BE2C (cell line): ENCODE results near the gene LPIN3.

Experiments
- DNase-seq: peaks from one replicate; pipeline ENCODE4 v3.0.0-alpha.2; 2020
- H3K27me3 ChIP-seq: fragments of 250-450 bp; sonication (Bioruptor Pico); 2 replicates; pipeline ENCODE4 v1.5.1; 2020; ENCODE audit warnings: mild to moderate bottlenecking
- H3K36me3 ChIP-seq: fragments of 250-450 bp; sonication (Bioruptor Pico); 2 replicates; pipeline ENCODE4 v1.5.1; 2020; ENCODE audit warnings: mild to moderate bottlenecking
- H3K4me1 ChIP-seq: fragments of 250-450 bp; sonication (Bioruptor Pico); 2 replicates; pipeline ENCODE4 v1.5.1; 2020
- H3K4me3 ChIP-seq: 2 replicates; pipeline ENCODE4 v1.5.1; 2011; ENCODE audit warnings: low read depth, low read length
- H3K9me3 ChIP-seq: fragments of 250-450 bp; sonication (Bioruptor Pico); 2 replicates; pipeline ENCODE4 v1.5.1; 2020
- TF ChIP-seq, protein P1 (sequence below): IDR thresholded peaks from 2 replicates; pipeline ENCODE4 v1.5.1; 2012; ENCODE audit warnings: mild to moderate bottlenecking, low read depth, low read length

Gene LPIN3

DNA sequence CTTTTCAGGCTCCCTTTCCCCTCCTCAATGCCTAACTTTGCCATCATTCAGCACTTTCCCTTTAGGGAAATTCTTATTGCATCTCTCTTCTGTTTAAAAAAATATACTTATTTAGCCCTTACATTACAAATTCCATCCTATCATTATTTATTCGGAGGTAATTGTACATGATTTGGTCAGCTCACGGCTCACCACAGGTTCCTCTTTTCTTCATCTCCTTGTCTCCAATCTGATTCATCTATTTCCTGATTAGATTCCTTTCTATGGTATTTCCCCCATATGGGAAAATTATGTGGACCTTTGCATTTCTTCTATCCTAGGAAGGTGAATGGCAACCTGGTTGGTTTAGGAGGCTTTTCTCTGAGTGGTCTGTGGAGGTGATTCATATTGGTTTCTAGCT lies 38.9 kb downstream of the LPIN3 start:
- H3K36me3 ChIP-seq, result no peaks in the 10 kb centered on the region
- DNase-seq, result no peak
- TF ChIP-seq, protein P1, sequence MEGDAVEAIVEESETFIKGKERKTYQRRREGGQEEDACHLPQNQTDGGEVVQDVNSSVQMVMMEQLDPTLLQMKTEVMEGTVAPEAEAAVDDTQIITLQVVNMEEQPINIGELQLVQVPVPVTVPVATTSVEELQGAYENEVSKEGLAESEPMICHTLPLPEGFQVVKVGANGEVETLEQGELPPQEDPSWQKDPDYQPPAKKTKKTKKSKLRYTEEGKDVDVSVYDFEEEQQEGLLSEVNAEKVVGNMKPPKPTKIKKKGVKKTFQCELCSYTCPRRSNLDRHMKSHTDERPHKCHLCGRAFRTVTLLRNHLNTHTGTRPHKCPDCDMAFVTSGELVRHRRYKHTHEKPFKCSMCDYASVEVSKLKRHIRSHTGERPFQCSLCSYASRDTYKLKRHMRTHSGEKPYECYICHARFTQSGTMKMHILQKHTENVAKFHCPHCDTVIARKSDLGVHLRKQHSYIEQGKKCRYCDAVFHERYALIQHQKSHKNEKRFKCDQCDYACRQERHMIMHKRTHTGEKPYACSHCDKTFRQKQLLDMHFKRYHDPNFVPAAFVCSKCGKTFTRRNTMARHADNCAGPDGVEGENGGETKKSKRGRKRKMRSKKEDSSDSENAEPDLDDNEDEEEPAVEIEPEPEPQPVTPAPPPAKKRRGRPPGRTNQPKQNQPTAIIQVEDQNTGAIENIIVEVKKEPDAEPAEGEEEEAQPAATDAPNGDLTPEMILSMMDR, result no peak
- H3K27me3 ChIP-seq, result no peaks in the 10 kb centered on the region
- no peak overlapping the region for H3K4me3 ChIP-seq
- H3K9me3 ChIP-seq, result no peaks in the 10 kb centered on the region
- peaks cover 2% of the 10 kb centered on the region for H3K4me1 ChIP-seq

DNA sequence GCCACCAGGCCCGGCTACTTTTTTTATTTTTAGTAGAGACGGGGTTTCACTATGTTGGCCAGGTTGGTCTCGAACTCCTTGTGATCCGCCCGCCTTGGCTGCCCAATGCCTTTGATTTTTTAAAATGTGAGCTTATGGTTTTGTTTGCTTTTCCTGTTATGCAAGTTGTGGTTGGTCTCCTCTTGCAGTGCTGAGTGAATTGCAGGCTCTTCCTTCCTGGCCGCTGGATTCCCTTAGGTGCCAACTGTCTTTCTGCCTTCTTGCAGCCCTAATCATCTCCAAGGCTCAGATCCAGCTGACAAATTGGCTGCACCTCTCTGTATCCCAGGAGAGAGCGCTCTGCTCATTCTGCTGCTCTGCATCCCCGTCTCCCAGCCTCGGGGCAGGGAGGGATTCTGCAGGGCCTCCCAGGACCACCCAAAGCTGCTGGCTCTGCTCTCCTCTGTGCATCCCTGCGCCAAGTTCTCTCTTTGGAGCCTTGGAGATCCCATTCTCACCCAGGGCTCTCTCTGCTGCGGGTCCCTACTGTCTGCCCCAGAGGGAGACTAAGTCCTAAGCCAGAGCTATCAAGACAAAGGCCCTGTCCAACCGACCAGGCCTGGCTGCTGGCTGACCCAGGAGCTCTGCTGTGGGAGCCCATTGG lies 40.1 kb downstream of the LPIN3 start:
- Histone ChIP-seq H3K36me3 (no peaks in the 10 kb centered on the region), H3K4me3 (no peak overlapping the region), H3K27me3 (no peaks in the 10 kb centered on the region), H3K9me3 (no peaks in the 10 kb centered on the region), H3K4me1 (no peaks in the 10 kb centered on the region; the same call in 1 of the 2 replicates)
- TF ChIP-seq, protein P1, result no peak
- no peak for DNase-seq

- H3K4me1 ChIP-seq, result peaks cover 4% of the 10 kb centered on the region
- no peaks in the 10 kb centered on the region for H3K36me3 ChIP-seq
- no peak overlapping the region for H3K4me3 ChIP-seq
- H3K9me3 ChIP-seq, result no peaks in the 10 kb centered on the region
- DNase-seq, result no peak
- no peaks in the 10 kb centered on the region for H3K27me3 ChIP-seq
- TF ChIP-seq, protein P1, result no peak
Observed at GRCh38 chr20:41382791-41383305, 42.2 kb downstream of the LPIN3 start.

DNA sequence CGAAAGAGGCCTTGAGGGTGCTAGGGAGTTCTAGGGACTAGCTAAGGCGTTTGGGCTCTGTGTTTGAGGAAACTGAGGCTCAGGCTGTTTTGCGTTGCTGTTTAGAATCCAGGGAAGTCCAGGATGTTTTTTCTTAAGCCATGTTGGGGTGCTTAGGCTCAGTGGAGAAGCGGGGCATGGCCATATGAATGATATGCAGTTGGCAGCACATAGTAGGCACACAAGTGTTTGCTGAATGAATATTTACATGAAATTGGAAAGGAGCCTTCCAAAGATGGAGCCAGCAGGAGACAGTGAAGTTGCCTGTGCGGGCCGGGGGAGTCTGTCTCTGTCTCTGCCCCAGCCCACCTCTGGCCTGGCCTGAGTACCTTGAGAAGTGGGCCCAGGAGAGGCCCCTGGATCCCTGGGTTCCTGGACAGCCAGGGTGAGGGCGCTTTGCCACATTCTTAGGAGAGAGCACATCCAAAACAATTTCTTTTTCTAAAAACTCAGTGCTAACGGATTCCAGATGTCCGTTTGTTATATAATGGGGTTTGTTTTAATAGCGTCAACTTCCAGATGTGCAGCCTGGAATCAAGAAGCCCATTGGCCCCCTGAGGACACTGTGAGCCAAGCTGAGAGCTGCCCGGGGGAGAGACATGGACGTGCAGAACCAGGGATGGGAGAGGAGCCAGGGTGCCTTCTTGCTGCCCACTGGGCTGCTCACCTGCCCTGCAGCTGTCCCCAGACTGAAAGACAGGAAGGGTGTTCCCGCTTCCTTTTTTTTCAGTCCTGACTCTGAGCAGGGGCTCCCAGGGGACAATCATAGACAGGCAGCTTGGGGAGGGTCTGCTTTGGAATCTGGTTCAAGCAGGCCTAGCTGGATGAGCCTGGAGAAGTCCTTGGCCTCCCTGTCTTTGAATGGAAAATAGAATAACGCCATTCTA lies 46.1 kb downstream of the LPIN3 start:
- TF ChIP-seq, protein P1, result no peak
- peaks cover 2% of the 10 kb centered on the region; the same call in 1 of the 2 replicates for H3K9me3 ChIP-seq
- no peak for DNase-seq

GRCh38 chr20:41387444-41387851 lies 46.8 kb downstream of the LPIN3 start:
- no peak overlapping the region for H3K4me3 ChIP-seq
- TF ChIP-seq, protein P1, result peak; percentile 40

More for the DNA sequence above, 46.1 kb downstream of the LPIN3 start:
- Histone ChIP-seq H3K36me3 (no peaks in the 10 kb centered on the region), H3K4me1 (peaks cover 4% of the 10 kb centered on the region), H3K4me3 (no peak overlapping the region), H3K27me3 (no peaks in the 10 kb centered on the region)

More at GRCh38 chr20:41387444-41387851, 46.8 kb downstream of the LPIN3 start:
- H3K4me1 ChIP-seq, result peaks cover 4% of the 10 kb centered on the region
- no peaks in the 10 kb centered on the region for H3K27me3 ChIP-seq
- DNase-seq, result peak; percentile 43
- H3K9me3 ChIP-seq, result peaks cover 2% of the 10 kb centered on the region; the same call in 1 of the 2 replicates
- no peaks in the 10 kb centered on the region for H3K36me3 ChIP-seq
